Measurements from ENCODE around the gene NEO1.

DNA sequence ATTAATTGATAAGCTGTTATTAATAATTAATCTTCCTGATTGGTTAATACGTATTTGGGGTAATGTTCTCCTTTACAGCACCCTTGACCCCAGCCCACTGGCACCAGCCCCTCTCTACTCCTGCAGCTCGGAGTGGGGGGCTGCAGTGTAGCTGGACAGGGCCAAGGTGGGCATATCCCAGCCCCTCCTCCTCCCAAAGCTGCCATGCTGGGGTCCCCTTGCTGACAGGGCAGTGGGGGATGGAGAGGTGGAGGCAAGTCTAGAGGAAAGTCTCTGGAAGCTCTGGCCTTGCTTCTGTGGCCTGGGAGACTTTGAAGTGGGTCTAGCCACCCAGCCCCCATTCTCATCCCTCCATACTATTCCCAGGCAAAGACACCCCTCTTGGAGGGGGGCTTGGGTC lies 280.7 kb downstream of the NEO1 start:
- TF ChIP-seq SIN3A (IDR thresholded peaks at IDR 0.05; ENCODE audit: borderline replicate concordance, insufficient read depth, low read length) = no peak
- no peak for TF ChIP-seq TAF1 (IDR thresholded peaks at IDR 0.05; ENCODE audit: borderline replicate concordance, insufficient read depth, low read length)
- TF ChIP-seq, protein P1, sequence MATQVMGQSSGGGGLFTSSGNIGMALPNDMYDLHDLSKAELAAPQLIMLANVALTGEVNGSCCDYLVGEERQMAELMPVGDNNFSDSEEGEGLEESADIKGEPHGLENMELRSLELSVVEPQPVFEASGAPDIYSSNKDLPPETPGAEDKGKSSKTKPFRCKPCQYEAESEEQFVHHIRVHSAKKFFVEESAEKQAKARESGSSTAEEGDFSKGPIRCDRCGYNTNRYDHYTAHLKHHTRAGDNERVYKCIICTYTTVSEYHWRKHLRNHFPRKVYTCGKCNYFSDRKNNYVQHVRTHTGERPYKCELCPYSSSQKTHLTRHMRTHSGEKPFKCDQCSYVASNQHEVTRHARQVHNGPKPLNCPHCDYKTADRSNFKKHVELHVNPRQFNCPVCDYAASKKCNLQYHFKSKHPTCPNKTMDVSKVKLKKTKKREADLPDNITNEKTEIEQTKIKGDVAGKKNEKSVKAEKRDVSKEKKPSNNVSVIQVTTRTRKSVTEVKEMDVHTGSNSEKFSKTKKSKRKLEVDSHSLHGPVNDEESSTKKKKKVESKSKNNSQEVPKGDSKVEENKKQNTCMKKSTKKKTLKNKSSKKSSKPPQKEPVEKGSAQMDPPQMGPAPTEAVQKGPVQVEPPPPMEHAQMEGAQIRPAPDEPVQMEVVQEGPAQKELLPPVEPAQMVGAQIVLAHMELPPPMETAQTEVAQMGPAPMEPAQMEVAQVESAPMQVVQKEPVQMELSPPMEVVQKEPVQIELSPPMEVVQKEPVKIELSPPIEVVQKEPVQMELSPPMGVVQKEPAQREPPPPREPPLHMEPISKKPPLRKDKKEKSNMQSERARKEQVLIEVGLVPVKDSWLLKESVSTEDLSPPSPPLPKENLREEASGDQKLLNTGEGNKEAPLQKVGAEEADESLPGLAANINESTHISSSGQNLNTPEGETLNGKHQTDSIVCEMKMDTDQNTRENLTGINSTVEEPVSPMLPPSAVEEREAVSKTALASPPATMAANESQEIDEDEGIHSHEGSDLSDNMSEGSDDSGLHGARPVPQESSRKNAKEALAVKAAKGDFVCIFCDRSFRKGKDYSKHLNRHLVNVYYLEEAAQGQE (IDR thresholded peaks at IDR 0.05; ENCODE audit: insufficient read depth in 1 of 2, low read depth in 2 of 2, low read length in 2 of 2) = no peak
- no peak for TF ChIP-seq FOXP2 (optimal IDR thresholded peaks at IDR 0.05; ENCODE audit: borderline replicate concordance, extremely low read depth, extremely low read length, insufficient read depth)

Data from PFSK-1 (cell line).